Amygdala (tissue), 56 donors: ENCODE measurements around the gene TLR10.

Experiments
- DNase-seq, 56 donors: peaks; one replicate each; lab custom pipeline; 2025; lab: John Stamatoyannopoulos, UW

Gene TLR10

DNA sequence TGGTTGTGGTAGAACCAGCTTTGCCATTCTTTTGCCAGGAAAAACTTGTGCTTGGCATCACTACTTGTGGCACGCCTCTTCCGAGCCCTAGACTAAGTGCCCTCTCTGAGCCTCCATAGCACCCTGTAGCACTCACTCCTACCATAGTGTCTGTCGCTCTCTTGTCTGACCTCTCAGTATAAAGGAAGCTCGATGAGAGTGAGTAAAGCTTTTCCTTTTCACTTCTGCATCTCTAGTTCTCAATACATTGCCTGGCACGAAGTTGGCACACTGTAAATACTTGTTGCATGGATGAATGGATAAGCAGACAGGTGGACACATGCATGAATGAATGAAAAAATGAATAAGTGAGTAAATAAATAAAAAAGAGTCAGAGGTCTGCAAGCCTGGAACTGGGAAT lies 48.3 kb downstream of the TLR10 start:
- no peak for DNase-seq

DNA sequence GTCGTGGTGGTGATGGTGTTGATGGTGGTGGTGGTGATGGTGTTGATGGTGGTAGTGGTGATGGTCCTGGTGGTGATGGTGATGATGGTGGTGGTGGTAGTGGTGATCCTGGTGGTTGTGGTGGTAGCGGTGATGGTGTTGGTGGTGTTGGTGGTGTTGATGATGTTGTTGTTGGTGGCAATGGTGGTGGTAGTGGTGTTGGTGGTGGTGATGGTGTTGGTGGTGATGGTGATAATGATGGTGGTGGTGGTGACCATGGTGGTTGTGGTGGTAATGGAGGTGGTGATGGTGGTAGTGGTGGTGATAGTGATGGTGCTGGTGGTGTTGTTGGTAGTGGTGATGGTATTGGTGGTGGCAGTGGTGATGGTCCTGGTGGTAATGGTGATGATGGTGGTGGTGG lies 49.1 kb downstream of the TLR10 start:
- no peak for DNase-seq

DNA sequence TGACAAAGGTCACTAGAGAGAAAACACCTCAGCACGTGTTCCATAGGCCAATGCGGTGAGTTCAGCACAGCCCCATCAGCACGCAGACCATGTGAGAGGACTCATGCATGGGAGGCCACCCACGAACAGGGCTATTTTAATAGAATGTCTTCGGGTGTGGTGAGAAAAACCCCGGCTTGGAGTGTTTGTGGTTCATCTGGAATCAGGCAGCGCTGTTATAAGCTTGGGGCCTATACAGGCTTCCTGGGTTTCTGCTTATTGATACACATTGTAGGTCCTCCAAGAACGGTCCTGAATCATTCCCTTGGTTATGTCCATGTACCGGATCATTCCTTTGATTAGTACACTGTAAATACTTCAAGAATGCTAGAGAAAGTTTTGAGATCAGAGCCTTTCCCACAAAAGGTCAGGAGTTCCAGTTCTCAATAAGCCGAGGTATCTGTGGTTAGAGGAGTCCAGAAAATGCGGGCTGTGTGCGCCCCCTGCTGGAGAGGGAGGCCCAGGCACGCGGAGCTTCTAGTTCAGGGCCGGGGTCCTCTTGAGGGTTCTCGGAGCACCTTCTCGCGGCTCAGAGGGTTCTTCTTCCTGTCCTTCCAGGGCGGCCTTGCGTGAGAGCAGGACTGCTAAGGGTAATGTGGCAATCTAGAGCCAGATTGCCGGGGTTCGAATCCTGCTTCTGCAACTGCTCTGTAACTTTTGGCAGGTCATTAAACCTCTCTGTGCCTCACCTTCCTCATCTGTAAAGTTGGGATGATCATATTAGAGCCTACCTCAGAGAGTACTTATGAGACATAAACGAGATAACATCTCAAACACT lies 51.8 kb downstream of the TLR10 start:
- DNase-seq: peak in 48 of 56 donors; percentile 9 to 87 (median 41)

DNA sequence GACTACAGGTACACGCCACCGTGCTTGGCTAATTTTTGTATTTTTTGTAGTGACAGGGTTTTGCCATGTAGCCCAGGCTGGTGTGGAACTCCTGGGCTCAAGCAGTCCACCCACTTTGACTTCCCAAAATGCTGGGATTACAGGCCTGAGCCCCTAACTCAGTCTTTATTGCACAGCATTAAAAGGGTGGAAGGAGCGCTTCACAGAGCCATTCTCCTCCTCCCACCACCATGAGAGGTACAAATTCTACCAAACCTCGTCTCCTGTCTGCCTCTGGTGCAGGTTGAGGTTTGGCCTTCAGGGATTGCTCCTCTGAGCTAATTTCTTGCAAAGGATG lies 52.3 kb downstream of the TLR10 start:
- no peak for DNase-seq

DNA sequence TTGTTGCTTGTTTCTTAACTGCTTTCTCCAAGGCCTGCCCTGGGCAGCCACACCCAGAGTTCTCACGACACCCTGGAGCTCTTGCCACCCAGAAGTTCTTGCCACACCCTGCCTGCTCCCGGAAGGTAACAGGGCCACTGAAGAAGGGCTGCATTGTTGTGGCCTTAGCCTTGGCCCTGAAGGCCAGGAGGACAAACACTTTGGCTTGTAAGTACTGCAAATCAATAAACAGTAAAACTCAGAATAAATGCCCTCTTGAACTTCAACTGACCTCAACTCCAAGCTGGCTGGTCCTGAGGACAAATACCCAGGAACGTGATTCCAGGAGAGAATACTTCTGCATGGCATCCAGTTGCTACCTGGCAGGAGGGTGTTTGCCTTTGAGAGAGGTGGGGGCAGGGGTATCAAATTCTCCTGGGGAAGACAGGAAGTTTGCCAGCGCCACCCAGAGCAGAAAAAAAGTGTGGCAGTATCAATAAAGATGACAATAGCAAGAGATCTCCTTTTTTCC lies 54.1 kb downstream of the TLR10 start:
- DNase-seq: no peak

GRCh38 chr4:38724475-38724808 lies 58.3 kb downstream of the TLR10 start:
- DNase-seq: no peak

DNA sequence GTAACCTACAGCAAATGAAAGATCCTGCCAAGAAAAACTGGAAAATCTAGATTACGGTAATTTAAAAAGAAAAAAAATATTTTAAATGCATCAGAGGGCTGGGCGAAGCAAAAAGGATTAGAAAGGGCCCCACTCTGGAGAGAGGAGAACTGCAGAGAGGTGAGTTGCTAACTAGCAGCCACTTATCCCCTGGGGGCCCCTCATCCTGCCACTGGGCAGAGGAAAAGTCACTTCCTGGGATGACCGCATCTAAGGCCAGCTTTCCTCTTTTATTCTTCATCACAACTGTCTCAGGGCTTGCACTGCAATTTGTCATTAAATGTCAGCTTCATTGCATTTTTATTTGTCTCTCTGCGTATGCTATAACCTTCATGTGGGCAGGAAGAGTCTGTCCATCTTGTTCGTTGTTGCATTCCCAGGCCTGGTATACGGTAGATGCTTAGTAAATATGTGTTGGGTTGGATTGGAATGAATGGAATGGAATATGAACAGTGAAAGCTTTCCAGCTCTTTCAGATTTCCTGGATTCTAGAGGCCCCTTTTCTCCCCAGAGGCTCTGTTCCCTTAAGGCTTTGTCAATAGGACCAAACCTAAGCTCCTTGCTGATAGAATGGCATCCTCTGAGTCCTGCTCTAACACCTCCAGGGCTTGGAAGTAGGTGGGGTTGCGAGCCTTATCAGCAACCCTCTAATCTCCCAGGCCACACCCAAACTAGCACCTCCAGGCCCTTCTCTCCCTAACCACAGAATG lies 58.9 kb downstream of the TLR10 start:
- DNase-seq: no peak

GRCh38 chr4:38723114-38723513 lies 59.7 kb downstream of the TLR10 start:
- no peak for DNase-seq
